HUES64 (cell line): ENCODE measurements around the gene NSL1.
"Not testable (repeated sequence)": the region's sequence is repeated elsewhere in the genome, so short reads cannot be mapped to it uniquely, and the experiment has no call there.

ENCODE experiments used
- H3K27ac ChIP-seq: 2 replicates; pipeline ENCODE4 v1.7.0; 2013; ENCODE audit warnings: low read depth, low read length, inconsistent platforms
- H3K27me3 ChIP-seq: 2 replicates; pipeline ENCODE4 v1.6.1; 2013; ENCODE audit warnings: mild to moderate bottlenecking, low read length; ENCODE audit not compliant: insufficient read depth
- H3K36me3 ChIP-seq: 2 replicates; pipeline ENCODE4 v1.6.1; 2013; ENCODE audit warnings: mild to moderate bottlenecking, low read length; ENCODE audit not compliant: insufficient read depth
- H3K4me1 ChIP-seq: 2 replicates; pipeline ENCODE4 v1.6.1; 2013; ENCODE audit warnings: mild to moderate bottlenecking, low read length, moderate library complexity; ENCODE audit not compliant: insufficient read depth
- H3K4me3 ChIP-seq: 2 replicates; pipeline ENCODE4 v1.5.1; 2013; ENCODE audit warnings: mild to moderate bottlenecking, low read length, moderate library complexity
- H3K9ac ChIP-seq: 2 replicates; pipeline ENCODE4 v1.6.1; 2013; ENCODE audit warnings: mild to moderate bottlenecking, low read depth, low read length
- H3K9me3 ChIP-seq: 2 replicates; pipeline ENCODE4 v1.6.1; 2013; ENCODE audit warnings: low read depth, low read length; ENCODE audit not compliant: insufficient read depth
- WGBS: fragments of 150-250, 120-280 bp; methylation state at CpG from one replicate; pipeline ENCODE4 v1.1.7; 2013; ENCODE audit warnings: missing lambda C conversion rate; 5-methylcytosine and 5-hydroxymethylcytosine counted together

Gene NSL1

DNA sequence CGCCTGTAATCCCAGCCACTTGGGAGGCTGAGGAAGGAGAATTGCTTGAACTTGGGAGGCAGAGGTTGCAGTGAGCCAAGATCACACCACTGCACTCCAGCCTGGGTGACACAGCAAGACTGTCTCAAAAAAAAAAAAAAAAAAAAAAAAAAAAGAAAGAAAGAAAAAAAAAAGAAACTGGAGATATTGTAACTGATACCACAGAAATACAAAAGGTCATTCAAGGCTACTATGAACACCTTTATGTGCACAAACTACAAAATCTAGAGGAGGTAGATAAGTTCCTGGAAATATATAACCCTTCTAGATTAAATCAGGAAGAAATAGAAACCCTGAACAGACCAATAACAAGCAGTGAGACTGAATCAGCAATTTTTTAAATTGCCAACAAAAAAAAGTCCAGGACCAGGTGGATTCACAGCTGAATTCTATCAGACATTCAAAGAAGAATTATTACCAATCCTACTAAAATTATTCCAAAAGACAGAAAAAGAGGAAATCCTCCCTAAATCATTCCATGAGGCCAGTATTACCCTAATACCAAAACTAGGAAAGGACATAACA is 26.8 kb downstream of the NSL1 start:
- not testable (repeated sequence) for H3K4me3 ChIP-seq, H3K27me3 ChIP-seq, H3K9me3 ChIP-seq, H3K9ac ChIP-seq, H3K36me3 ChIP-seq, H3K4me1 ChIP-seq, H3K27ac ChIP-seq
- WGBS = 94% methylated on average over 1 of the region's 1 CpG

- 95% methylated on average over 9 of the region's 9 CpGs for WGBS
- Histone ChIP-seq H3K36me3 (no peaks in the 10 kb centered on the region), H3K27ac (no peak overlapping the region), H3K27me3 (no peaks in the 10 kb centered on the region), H3K4me3 (no peak overlapping the region), H3K9me3 (no peaks in the 10 kb centered on the region), H3K9ac (no peak overlapping the region), H3K4me1 (no peaks in the 10 kb centered on the region)
These were observed 28.7 kb downstream of the NSL1 start for GRCh38 chr1:212762839-212763238.

DNA sequence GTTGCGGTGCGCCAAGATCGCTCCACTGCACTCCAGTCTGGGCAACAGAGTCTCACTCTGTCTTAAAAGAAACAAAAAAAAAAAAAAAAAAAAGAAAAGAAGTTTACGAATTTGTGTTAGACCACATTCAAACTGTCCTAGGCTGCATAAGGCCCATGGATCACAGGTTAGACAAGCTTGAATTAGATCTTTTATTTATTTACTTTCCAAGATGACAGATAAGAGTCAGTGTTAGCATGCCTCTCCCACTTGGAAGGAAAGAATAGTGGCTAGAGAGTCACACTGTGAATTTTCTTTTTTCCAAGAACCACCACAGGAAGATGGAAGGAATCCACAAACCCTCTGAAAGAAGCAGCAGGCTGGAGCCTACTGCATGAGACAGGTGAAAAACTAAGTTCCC is 29.3 kb downstream of the NSL1 start:
- H3K4me3 ChIP-seq = no peak overlapping the region
- H3K36me3 ChIP-seq = peaks cover 5% of the 10 kb centered on the region; the same call in 1 of the 2 replicates
- H3K4me1 ChIP-seq = no peaks in the 10 kb centered on the region
- H3K27ac ChIP-seq = no peak overlapping the region
- H3K27me3 ChIP-seq = no peaks in the 10 kb centered on the region
- WGBS = 98% methylated on average over 3 of the region's 4 CpGs
- no peak overlapping the region for H3K9ac ChIP-seq
- H3K9me3 ChIP-seq = no peaks in the 10 kb centered on the region

DNA sequence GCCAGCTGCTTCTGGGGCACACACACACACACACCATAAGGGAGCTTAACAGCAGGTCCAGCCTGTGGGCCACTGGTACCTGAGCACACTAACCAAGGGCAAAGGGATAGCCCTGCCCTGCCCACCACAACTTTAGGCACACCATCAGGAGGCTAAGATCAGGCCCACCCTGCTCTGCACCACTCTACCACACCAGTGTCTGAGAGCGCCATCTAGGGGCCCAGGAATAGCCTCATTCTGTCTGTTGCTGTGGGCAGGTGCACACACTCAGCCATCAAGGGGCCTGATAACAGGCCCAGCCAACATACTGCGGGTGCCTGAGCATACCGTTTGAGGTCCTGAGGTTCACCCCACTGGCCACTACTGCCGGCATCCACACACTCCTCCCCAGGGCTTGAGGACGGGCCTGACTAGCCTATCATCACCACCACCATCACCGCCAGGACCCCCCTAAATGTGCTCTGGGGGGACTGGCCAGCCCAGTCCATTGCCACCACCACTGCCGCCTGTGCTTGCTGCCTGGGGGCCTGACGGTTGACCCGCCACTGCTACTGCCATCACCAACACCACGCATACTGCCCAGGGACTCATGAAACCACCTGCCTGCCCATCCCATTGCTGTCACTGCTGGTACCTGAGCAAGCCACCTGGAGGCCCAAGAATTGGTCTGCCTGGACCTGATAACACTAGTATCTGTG is 31.3 kb downstream of the NSL1 start:
- WGBS = 89% methylated on average over 10 of the region's 10 CpGs
- no peak overlapping the region for H3K4me3 ChIP-seq
- H3K27ac ChIP-seq = no peak overlapping the region
- no peak overlapping the region for H3K9ac ChIP-seq
- H3K36me3 ChIP-seq = peaks cover 6% of the 10 kb centered on the region; the same call in 1 of the 2 replicates
- no peaks in the 10 kb centered on the region for H3K27me3 ChIP-seq
- H3K4me1 ChIP-seq = no peaks in the 10 kb centered on the region; the same call in 1 of the 2 replicates
- H3K9me3 ChIP-seq = no peaks in the 10 kb centered on the region

DNA sequence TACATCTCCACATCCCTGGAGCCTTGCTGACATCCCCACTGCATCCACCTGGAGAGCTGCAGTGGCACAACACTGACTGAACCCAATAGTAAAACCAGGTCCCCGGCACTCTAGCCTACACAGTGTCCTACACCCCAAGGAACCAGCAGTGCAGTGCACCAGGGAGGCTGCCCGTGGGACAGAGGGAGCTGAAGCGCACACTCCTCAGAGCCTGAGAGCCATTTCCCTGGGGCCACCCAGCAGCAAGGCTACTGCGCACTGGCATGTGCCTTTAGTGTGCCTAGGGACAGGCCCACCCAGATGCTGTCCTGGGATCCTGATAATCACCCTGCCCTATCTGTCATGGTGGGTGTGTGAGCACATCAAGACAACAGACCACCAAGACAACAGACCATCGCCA is 31.9 kb downstream of the NSL1 start:
- Histone ChIP-seq H3K27ac (no peak overlapping the region), H3K9me3 (no peaks in the 10 kb centered on the region), H3K4me1 (peaks cover 5% of the 10 kb centered on the region; the same call in 1 of the 2 replicates), H3K36me3 (peaks cover 6% of the 10 kb centered on the region; the same call in 1 of the 2 replicates), H3K27me3 (no peaks in the 10 kb centered on the region), H3K4me3 (no peak overlapping the region), H3K9ac (no peak overlapping the region)
- 94% methylated on average over 5 of the region's 5 CpGs for WGBS

- 58% methylated on average over 1 of the region's 1 CpG for WGBS
- peaks cover 31% of the 10 kb centered on the region for H3K4me1 ChIP-seq
- no peak overlapping the region for H3K4me3 ChIP-seq
- H3K9me3 ChIP-seq = no peaks in the 10 kb centered on the region
- H3K27me3 ChIP-seq = no peaks in the 10 kb centered on the region
- H3K9ac ChIP-seq = no peak overlapping the region
- H3K36me3 ChIP-seq = peaks cover 6% of the 10 kb centered on the region; the same call in 1 of the 2 replicates
- no peak overlapping the region for H3K27ac ChIP-seq
These were observed 36.9 kb downstream of the NSL1 start for GRCh38 chr1:212754680-212755079.

DNA sequence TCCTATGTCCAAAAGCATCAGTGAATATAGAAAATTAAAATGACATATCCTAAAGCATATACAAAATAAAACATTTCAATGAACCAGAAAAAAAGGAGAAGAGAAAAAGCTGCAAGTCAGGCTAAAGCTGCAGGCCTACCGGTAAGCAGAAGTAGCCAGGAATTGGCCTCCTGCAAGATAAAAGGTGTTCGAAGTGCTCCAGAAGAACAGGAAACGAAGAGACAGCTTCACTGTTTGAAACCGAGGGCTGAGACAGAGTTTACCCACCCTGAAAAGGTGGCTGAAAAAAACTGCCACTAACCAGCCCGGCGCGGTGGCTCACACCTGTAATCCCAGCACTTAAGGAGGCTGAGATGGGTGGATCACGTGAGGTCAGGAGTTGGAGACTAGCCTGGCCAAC is 37.4 kb downstream of the NSL1 start:
- WGBS = 74% methylated on average over 8 of the region's 8 CpGs
- H3K4me1 ChIP-seq = peaks cover 31% of the 10 kb centered on the region
- H3K9me3 ChIP-seq = no peaks in the 10 kb centered on the region
- H3K4me3 ChIP-seq = no peak overlapping the region
- H3K27ac ChIP-seq = no peak overlapping the region
- peaks cover 6% of the 10 kb centered on the region; the same call in 1 of the 2 replicates for H3K36me3 ChIP-seq
- no peaks in the 10 kb centered on the region for H3K27me3 ChIP-seq
- no peak overlapping the region for H3K9ac ChIP-seq

DNA sequence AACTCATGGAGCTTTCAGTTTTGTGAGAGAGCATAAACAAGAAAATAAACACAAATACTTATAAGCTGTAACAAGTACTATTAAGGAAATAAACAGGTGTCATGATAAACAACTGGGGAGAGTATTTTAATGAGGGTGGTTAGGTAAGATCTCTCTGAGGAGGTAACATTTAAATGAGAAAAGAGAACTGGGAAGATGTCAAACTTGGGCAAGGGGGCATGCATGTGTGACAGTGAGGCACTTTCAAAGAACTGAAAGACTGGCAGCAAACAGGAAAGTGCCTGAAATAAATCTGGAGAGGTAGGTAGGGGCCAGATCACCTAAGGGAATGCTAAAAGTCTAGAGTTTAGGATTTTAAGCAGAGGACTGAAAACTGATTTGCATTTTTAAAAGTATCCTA is 37.8 kb downstream of the NSL1 start:
- Histone ChIP-seq H3K9ac (no peak overlapping the region), H3K9me3 (no peaks in the 10 kb centered on the region), H3K4me1 (peaks cover 31% of the 10 kb centered on the region), H3K36me3 (peaks cover 6% of the 10 kb centered on the region; the same call in 1 of the 2 replicates), H3K27ac (no peak overlapping the region), H3K4me3 (no peak overlapping the region), H3K27me3 (no peaks in the 10 kb centered on the region)

- H3K36me3 ChIP-seq = peaks cover 6% of the 10 kb centered on the region; the same call in 1 of the 2 replicates
- no peaks in the 10 kb centered on the region for H3K27me3 ChIP-seq
- H3K9me3 ChIP-seq = no peaks in the 10 kb centered on the region
- H3K4me1 ChIP-seq = peaks cover 31% of the 10 kb centered on the region
- no peak overlapping the region for H3K27ac ChIP-seq
- 90% methylated on average over 3 of the region's 3 CpGs for WGBS
- H3K4me3 ChIP-seq = no peak overlapping the region
- H3K9ac ChIP-seq = no peak overlapping the region
These were observed 38.6 kb downstream of the NSL1 start for GRCh38 chr1:212752934-212753497.

- no peaks in the 10 kb centered on the region for H3K27me3 ChIP-seq
- no peak overlapping the region for H3K27ac ChIP-seq
- H3K36me3 ChIP-seq = peaks cover 3% of the 10 kb centered on the region; the same call in 1 of the 2 replicates
- WGBS = 100% methylated on average over 2 of the region's 3 CpGs
- no peak overlapping the region for H3K9ac ChIP-seq
- no peaks in the 10 kb centered on the region for H3K9me3 ChIP-seq
- H3K4me1 ChIP-seq = peaks cover 31% of the 10 kb centered on the region
- H3K4me3 ChIP-seq = no peak overlapping the region
These were observed 39.2 kb downstream of the NSL1 start for GRCh38 chr1:212752252-212752933.
